Panc1 (cell line): ENCODE results near the gene FAM184B. TPM values are rescaled to one million over a fixed set of nuclear protein-coding genes. Genes with fewer than 3 reads are reported as not detected.

Experiments
- ATAC-seq: fragments of 200-7000 bp; cut with Tn5 transposase; 2 replicates; pipeline ENCODE4 v1.9.1; 2020; ENCODE audit warnings: mild to moderate bottlenecking, moderate library complexity
- BruUV-seq: library from RNA; stranded (reverse); fragments of 400-500 nt; replicated peaks from 2 replicates; lab custom pipeline; 2021; lab: Mats Ljungman, UMichigan
- CTCF ChIA-PET: fragments of 300-600 bp; sonication (Branson Sonifier 250); formaldehyde crosslinking; loops from one replicate; lab custom pipeline; 2022; ENCODE audit warnings: antibody characterized with exemption; lab: Charles Lee
- POLR2A ChIA-PET: fragments of 300-600 bp; sonication (Branson Sonifier 250); formaldehyde crosslinking; loops from one replicate; lab custom pipeline; 2022; ENCODE audit warnings: antibody characterized with exemption; lab: Charles Lee
- DNase-seq: peaks from one replicate; pipeline ENCODE4 v3.0.0-alpha.2; 2010; ENCODE audit warnings: low read depth, low spot score
- H3K27ac ChIP-seq: 2 replicates; pipeline ENCODE4 v1.5.1; 2011; ENCODE audit warnings: mild to moderate bottlenecking, low read length, inconsistent platforms
- H3K27me3 ChIP-seq: fragments of 200-500 bp; sonication (Bioruptor generic); 2 replicates; pipeline ENCODE4 v1.6.0; 2014; ENCODE audit warnings: low read length, inconsistent platforms; ENCODE audit not compliant: control insufficient read depth, insufficient read depth
- H3K36me3 ChIP-seq: fragments of 200-500 bp; sonication (Bioruptor generic); 2 replicates; pipeline ENCODE4 v1.5.1; 2014; ENCODE audit warnings: inconsistent platforms, mild to moderate bottlenecking, low read length, moderate library complexity; ENCODE audit not compliant: control insufficient read depth, insufficient read depth
- H3K4me1 ChIP-seq: 2 replicates; pipeline ENCODE4 v1.5.1; 2011; ENCODE audit warnings: inconsistent platforms, mild to moderate bottlenecking, low read length, moderate library complexity; ENCODE audit not compliant: control insufficient read depth, insufficient read depth
- H3K4me3 ChIP-seq, 2 experiments: 2 replicates each; pipeline ENCODE4 v1.5.1; 2011 to 2012; ENCODE audit warnings: low read depth in 2 of 2, low read length in 2 of 2, mild to moderate bottlenecking in 2 of 2, inconsistent platforms in 1 of 2, moderate library complexity in 1 of 2
- H3K9me3 ChIP-seq: fragments of 200-500 bp; sonication (Bioruptor generic); 2 replicates; pipeline ENCODE4 v1.5.1; 2014; ENCODE audit warnings: low read depth, mild to moderate bottlenecking, inconsistent platforms, low read length, moderate library complexity; ENCODE audit not compliant: control insufficient read depth, insufficient read depth
- POLR2AphosphoS5 ChIP-seq: IDR thresholded peaks from 2 replicates; pipeline ENCODE4 v1.6.1; 2012; ENCODE audit warnings: mild to moderate bottlenecking, low read depth, low read length, moderate library complexity
- SIN3A ChIP-seq: IDR thresholded peaks from 2 replicates; pipeline ENCODE4 v1.6.1; 2012; ENCODE audit warnings: low read depth, mild to moderate bottlenecking, low read length, moderate library complexity, borderline replicate concordance; ENCODE audit not compliant: insufficient read depth
- TCF7L2 ChIP-seq: IDR thresholded peaks from 2 replicates; pipeline ENCODE4 v1.6.1; 2011; ENCODE audit warnings: mild to moderate bottlenecking, low read depth, low read length, inconsistent platforms
- in situ Hi-C: cut with HindIII; loops from 2 replicates; pipeline ENCODE4 v1.10.0; 2016; ENCODE audit warnings: low sequenced_read_pairs, low pct_unique_long_range_greater_than_20kb
- intact Hi-C: fragments of 100-400 bp; cut with micrococcal nuclease; formaldehyde crosslinking; loops from one replicate; pipeline ENCODE4 v1.10.0; 2022; ENCODE audit not compliant: unreplicated experiment
- total RNA-seq: library from RNA; stranded (reverse); gene quantifications from one replicate; pipeline ENCODE4 v1.2.1, GENCODE V29; 2021; ENCODE audit not compliant: unreplicated experiment
- TF ChIP-seq, protein P1 (sequence below): fragments of 450-650 bp; IDR thresholded peaks from 2 replicates; pipeline ENCODE4 v1.5.1; 2017; ENCODE audit warnings: mild to moderate bottlenecking
- TF ChIP-seq, protein P2 (sequence below), 2 experiments: IDR thresholded peaks; 2 replicates each; pipeline ENCODE4 v1.6.1; 2011 to 2012; ENCODE audit warnings: low read depth in 2 of 2, control low read depth in 1 of 2, low read length in 1 of 2, mild to moderate bottlenecking in 1 of 2, moderate library complexity in 1 of 2; ENCODE audit not compliant: insufficient read depth in 1 of 2

Gene FAM184B
- total RNA-seq, 1 experiment from 2014 or later = 0.03 TPM

DNA sequence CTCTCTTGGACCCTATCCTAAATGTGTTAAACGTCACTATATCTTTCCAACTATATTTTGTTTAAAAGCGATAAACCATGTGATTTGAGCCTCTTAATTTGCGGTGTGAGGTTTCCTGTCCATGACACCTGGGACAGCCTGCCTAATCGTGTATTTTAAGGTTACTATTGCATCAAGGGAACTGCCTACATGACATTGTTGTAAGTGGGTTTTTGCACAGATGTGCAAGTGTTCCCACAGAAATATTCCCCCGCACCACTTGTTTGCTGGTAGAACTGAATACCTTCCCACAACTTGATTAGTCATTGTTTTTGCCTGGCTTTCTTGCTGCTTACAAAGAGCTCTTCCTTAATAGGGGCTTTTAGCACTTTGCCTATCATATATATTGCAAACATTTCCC, 5.1 kb upstream of the FAM184B start:
- CTCF ChIA-PET = no interaction called here
- DNase-seq (no peak), ATAC-seq (no peak)
- Histone ChIP-seq H3K4me1 (no peaks in the 10 kb centered on the region), H3K36me3 (no peaks in the 10 kb centered on the region), H3K27ac (no peak overlapping the region), H3K9me3 (no peaks in the 10 kb centered on the region), H3K27me3 (no peaks in the 10 kb centered on the region), H3K4me3 (no peak overlapping the region)
- BruUV-seq = no TSS peak
- intact Hi-C loops = no loop called here
- TF ChIP-seq POLR2AphosphoS5 (no peak), TCF7L2 (no peak), SIN3A (no peak)
- TF ChIP-seq, protein P1, sequence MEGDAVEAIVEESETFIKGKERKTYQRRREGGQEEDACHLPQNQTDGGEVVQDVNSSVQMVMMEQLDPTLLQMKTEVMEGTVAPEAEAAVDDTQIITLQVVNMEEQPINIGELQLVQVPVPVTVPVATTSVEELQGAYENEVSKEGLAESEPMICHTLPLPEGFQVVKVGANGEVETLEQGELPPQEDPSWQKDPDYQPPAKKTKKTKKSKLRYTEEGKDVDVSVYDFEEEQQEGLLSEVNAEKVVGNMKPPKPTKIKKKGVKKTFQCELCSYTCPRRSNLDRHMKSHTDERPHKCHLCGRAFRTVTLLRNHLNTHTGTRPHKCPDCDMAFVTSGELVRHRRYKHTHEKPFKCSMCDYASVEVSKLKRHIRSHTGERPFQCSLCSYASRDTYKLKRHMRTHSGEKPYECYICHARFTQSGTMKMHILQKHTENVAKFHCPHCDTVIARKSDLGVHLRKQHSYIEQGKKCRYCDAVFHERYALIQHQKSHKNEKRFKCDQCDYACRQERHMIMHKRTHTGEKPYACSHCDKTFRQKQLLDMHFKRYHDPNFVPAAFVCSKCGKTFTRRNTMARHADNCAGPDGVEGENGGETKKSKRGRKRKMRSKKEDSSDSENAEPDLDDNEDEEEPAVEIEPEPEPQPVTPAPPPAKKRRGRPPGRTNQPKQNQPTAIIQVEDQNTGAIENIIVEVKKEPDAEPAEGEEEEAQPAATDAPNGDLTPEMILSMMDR = no peak
- TF ChIP-seq, protein P2, sequence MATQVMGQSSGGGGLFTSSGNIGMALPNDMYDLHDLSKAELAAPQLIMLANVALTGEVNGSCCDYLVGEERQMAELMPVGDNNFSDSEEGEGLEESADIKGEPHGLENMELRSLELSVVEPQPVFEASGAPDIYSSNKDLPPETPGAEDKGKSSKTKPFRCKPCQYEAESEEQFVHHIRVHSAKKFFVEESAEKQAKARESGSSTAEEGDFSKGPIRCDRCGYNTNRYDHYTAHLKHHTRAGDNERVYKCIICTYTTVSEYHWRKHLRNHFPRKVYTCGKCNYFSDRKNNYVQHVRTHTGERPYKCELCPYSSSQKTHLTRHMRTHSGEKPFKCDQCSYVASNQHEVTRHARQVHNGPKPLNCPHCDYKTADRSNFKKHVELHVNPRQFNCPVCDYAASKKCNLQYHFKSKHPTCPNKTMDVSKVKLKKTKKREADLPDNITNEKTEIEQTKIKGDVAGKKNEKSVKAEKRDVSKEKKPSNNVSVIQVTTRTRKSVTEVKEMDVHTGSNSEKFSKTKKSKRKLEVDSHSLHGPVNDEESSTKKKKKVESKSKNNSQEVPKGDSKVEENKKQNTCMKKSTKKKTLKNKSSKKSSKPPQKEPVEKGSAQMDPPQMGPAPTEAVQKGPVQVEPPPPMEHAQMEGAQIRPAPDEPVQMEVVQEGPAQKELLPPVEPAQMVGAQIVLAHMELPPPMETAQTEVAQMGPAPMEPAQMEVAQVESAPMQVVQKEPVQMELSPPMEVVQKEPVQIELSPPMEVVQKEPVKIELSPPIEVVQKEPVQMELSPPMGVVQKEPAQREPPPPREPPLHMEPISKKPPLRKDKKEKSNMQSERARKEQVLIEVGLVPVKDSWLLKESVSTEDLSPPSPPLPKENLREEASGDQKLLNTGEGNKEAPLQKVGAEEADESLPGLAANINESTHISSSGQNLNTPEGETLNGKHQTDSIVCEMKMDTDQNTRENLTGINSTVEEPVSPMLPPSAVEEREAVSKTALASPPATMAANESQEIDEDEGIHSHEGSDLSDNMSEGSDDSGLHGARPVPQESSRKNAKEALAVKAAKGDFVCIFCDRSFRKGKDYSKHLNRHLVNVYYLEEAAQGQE (IDR thresholded peaks at IDR 0.05; ENCODE audit: insufficient read depth in 1 of 2, low read depth in 2 of 2, low read length in 1 of 2) = no peak
- in situ Hi-C loops = no loop called here
- POLR2A ChIA-PET = no interaction called here

DNA sequence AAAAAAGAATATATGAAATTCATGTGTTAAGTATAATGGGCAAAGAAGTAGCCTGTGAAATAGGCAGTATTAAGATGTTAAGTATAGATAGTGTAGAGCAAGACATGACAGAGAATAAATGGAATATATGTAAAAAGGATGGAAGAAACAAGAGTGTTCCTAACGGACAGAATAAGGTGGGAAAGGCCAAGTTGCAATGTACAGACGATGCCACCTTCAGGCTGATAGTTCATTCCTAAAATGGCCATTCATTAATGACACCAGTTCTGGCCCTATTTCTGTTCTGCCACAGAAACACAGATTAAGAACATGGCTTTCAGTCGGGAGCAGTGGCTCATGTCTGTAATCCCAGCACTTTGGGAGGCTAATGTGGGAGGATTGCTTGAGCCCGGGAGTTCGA, 4.4 kb upstream of the FAM184B start:
- no peak; the same call in 1 of the 2 replicates for ATAC-seq
- TF ChIP-seq SIN3A (no peak), TCF7L2 (no peak), POLR2AphosphoS5 (no peak)
- TF ChIP-seq, protein P1 = peak; percentile 33; the same call in 1 of the 2 replicates
- TF ChIP-seq, protein P2 (IDR thresholded peaks at IDR 0.05; ENCODE audit: insufficient read depth in 1 of 2, low read depth in 2 of 2, low read length in 1 of 2) = no peak
- in situ Hi-C loops (no loop called here), intact Hi-C loops (no loop called here)
- no TSS peak for BruUV-seq
- DNase-seq = no peak
- H3K27ac ChIP-seq = no peak overlapping the region
- ChIA-PET POLR2A (no interaction called here), CTCF (interaction anchor here (0.6 kb wide), 1 partner anchor 237 kb away, joined by 4 read pairs; no protein-coding TSS in a partner anchor)
- H3K4me1 ChIP-seq = no peaks in the 10 kb centered on the region
- no peaks in the 10 kb centered on the region for H3K36me3 ChIP-seq
- H3K9me3 ChIP-seq = no peaks in the 10 kb centered on the region
- no peaks in the 10 kb centered on the region for H3K27me3 ChIP-seq
- no peak overlapping the region for H3K4me3 ChIP-seq
